Upper lobe of left lung (tissue), 4 donors: ENCODE data around the gene NDUFB7.

Experiments
- CTCF ChIP-seq, 6 experiments: fragments of 450-650 bp in 4 of 6; fragments of 200-600 bp in 2 of 6; sonication (generic) in 2 of 6; IDR thresholded peaks; one replicate each; pipeline ENCODE4 v1.5.1; 2016 to 2019; ENCODE audit warnings: antibody characterized with exemption in 6 of 6
- POLR2A ChIP-seq, 4 donors: fragments of 450-650 bp; IDR thresholded peaks; one replicate each; pipeline ENCODE4 v1.5.1; 2016 to 2017; ENCODE audit warnings: antibody characterized with exemption in 4 of 4, mild to moderate bottlenecking in 2 of 4

DNA sequence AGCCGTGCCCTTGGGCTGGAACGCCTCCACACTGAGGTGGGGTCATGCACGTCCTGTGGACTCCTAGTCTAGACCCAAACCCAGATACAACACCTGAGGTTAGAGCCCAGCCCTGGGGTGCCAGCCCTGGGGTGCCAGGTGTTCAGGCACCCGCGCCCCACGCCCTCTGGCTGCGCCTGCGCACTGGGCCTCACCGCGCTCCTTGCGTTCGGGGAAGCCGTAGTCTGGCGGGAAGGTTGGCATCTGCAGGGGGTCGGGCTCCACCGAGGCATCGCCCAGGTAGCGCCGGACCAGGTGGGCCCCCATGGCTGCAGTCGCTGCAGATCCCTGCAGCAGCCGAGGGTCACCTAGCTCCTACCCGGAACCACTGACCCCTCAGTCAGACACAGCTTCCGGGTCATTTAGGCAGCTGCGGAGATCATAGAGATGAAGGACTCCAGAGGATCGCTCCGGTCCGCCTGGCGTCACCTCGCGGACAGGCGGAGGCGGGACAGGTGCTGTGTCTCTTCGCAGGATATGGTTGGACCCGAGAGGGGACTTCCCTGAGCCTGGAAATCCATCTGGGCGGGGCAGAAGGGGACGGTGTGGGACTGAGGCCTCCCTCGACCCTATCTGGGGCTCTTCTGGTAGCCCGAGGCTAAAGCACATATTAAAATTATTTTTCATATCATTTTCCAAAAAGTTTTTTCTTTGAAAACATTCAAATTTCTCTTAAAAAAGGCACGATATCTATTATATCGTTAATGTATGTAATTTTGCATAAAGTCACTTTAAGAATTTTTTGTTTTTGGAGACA lies at the start of gene NDUFB7:
- TF ChIP-seq CTCF (IDR thresholded peaks at IDR 0.05) (peak; percentile 55 to 92 (median 74)), POLR2A (IDR thresholded peaks at IDR 0.05) (peak in 1 of 4 donors; percentile 72)
